GM10266 (cell line): ENCODE measurements around the gene PLEKHG4B.
"Not testable (repeated sequence)": the region's sequence is repeated elsewhere in the genome, so short reads cannot be mapped to it uniquely, and the experiment has no call there.

Source experiments
- DNase-seq: peaks from one replicate; pipeline ENCODE4 v3.0.0; 2012; ENCODE audit errors: extremely low spot score
- CTCF ChIP-seq: IDR thresholded peaks from 2 replicates; pipeline ENCODE4 v1.5.1; 2012; ENCODE audit warnings: mild to moderate bottlenecking, low read depth; ENCODE audit not compliant: control insufficient read depth, insufficient read depth; ENCODE audit errors: missing control alignments

The PLEKHG4B gene

GRCh38 chr5:192970-193831, 101.2 kb downstream of the PLEKHG4B start:
- DNase-seq = no peak
- no peak for TF ChIP-seq CTCF

- DNase-seq = no peak
- no peak for TF ChIP-seq CTCF
Measured at GRCh38 chr5:194102-194501, 102.1 kb downstream of the PLEKHG4B start.

GRCh38 chr5:194603-195209, 102.7 kb downstream of the PLEKHG4B start:
- DNase-seq = no peak
- TF ChIP-seq CTCF = no peak

GRCh38 chr5:195401-196160, 103.6 kb downstream of the PLEKHG4B start:
- TF ChIP-seq CTCF = no peak
- no peak for DNase-seq

- TF ChIP-seq CTCF = no peak
Measured at GRCh38 chr5:196350-196749, 104.4 kb downstream of the PLEKHG4B start.

GRCh38 chr5:197031-197430, 105.1 kb downstream of the PLEKHG4B start:
- not testable (repeated sequence) for DNase-seq

More at GRCh38 chr5:196350-196749, 104.4 kb downstream of the PLEKHG4B start:
- no peak for DNase-seq

- TF ChIP-seq CTCF = no peak
- no peak for DNase-seq
Measured at GRCh38 chr5:197892-198489, 106.0 kb downstream of the PLEKHG4B start.
